Measurements from ENCODE around the gene TSPAN11. TPM values are rescaled to one million over a fixed set of nuclear protein-coding genes. Genes with fewer than 3 reads are reported as not detected.

TSPAN11 gene
- total and polyA plus RNA-seq, 2 of the 4 experiments (the other 2 are of a cell fraction), result 0.18 to 0.26 TPM

- Histone ChIP-seq H4K5ac (ENCODE audit: low read depth, low read length) (no peak overlapping the region), H2BK5ac (ENCODE audit: low read depth, low read length, poor library complexity, severe bottlenecking) (no peak overlapping the region), H3K56ac (ENCODE audit: extremely low read depth, insufficient read depth, low read length) (no peak overlapping the region), H3K9me3 (ENCODE audit: control insufficient read depth, insufficient read depth, low read length) (no peaks in the 10 kb centered on the region), H2AFZ (replicated peaks; ENCODE audit: low read length, poor library complexity) (no peak overlapping the region), H3K9ac (ENCODE audit: low read depth, low read length) (no peak overlapping the region), H3K4me2 (ENCODE audit: low read depth, low read length) (no peak overlapping the region), H2BK120ac (ENCODE audit: low read depth, low read length) (no peak overlapping the region), H3K9me1 (ENCODE audit: insufficient read depth, low read length) (no peaks in the 10 kb centered on the region; the same call in 1 of the 2 replicates), H3K27ac (ENCODE audit: insufficient read depth, low read length) (no peak overlapping the region), H3K18ac (ENCODE audit: low read depth, low read length) (no peak overlapping the region), H3K4me3 (ENCODE audit: insufficient read depth, low read depth, low read length) (no peak overlapping the region), H4K8ac (ENCODE audit: low read depth in 2 of 2, low read length in 2 of 2) (no peak overlapping the region), H2AK5ac (ENCODE audit: low read depth, low read length) (no peak overlapping the region), H2BK15ac (ENCODE audit: low read depth, low read length) (no peak overlapping the region), H3K14ac (replicated peaks; ENCODE audit: low read depth, low read length) (no peak overlapping the region), H2AK9ac (replicated peaks; ENCODE audit: low read depth, low read length, poor library complexity) (no peak overlapping the region), H3K4ac (ENCODE audit: low read depth, low read length) (no peak overlapping the region), H4K20me1 (ENCODE audit: insufficient read depth, low read length) (no peaks in the 10 kb centered on the region), H3K79me1 (ENCODE audit: low read depth in 1 of 2, low read length in 2 of 2) (no peaks in the 10 kb centered on the region), H3K4me1 (ENCODE audit: control insufficient read depth, insufficient read depth, low read length) (no peaks in the 10 kb centered on the region), H3K27me3 (ENCODE audit: control insufficient read depth, insufficient read depth, low read length) (peaks cover 9% of the 10 kb centered on the region; the same call in 1 of the 2 replicates), H4K91ac (ENCODE audit: insufficient read depth, low read depth, low read length) (no peak overlapping the region), H3K23ac (ENCODE audit: low read depth, low read length) (no peak overlapping the region), H2BK20ac (ENCODE audit: low read depth, low read length) (no peak overlapping the region), H3K36me3 (ENCODE audit: control insufficient read depth, insufficient read depth, low read length) (no peaks in the 10 kb centered on the region)
- dilution Hi-C loops (cut with HindIII; ENCODE audit: low sequenced_read_pairs, unreplicated experiment) (no loop called here), in situ Hi-C loops (cut with MboI; ENCODE audit: low sequenced_read_pairs) (no loop called here), intact Hi-C loops (cut with micrococcal nuclease) (no loop called here)
- ChIA-PET POLR2A (ENCODE audit: unreplicated experiment) (no interaction called here), CTCF (no interaction called here)
- WGBS, 2 experiments (ENCODE audit: extremely low coverage in 2 of 2, insufficient read length in 1 of 2), result 79% methylated on average over 4 of the region's 9 CpGs; no CpG with 5 or more reads in 1 of the 2 experiments
- TF ChIP-seq SMC3 (IDR thresholded peaks at IDR 0.05; ENCODE audit: low read depth, low read length), result no peak
- no peak for TF ChIP-seq RAD21 (IDR thresholded peaks at IDR 0.05; ENCODE audit: low read length)
- no peak for TF ChIP-seq NFE2L2 (IDR thresholded peaks at IDR 0.05; ENCODE audit: low read depth, low read length)
- TF ChIP-seq MAZ (IDR thresholded peaks at IDR 0.05; ENCODE audit: borderline replicate concordance, low read depth, low read length), result no peak
- no peak for TF ChIP-seq RFX5 (IDR thresholded peaks at IDR 0.05; ENCODE audit: low read depth, low read length)
- no peak for TF ChIP-seq MAFK (IDR thresholded peaks at IDR 0.05; ENCODE audit: low read depth, low read length)
- TF ChIP-seq CHD1 (IDR thresholded peaks at IDR 0.05; ENCODE audit: low read depth, low read length), result no peak
- no peak for TF ChIP-seq MXI1 (IDR thresholded peaks at IDR 0.05; ENCODE audit: borderline replicate concordance, low read depth, low read length)
- TF ChIP-seq, protein P1, sequence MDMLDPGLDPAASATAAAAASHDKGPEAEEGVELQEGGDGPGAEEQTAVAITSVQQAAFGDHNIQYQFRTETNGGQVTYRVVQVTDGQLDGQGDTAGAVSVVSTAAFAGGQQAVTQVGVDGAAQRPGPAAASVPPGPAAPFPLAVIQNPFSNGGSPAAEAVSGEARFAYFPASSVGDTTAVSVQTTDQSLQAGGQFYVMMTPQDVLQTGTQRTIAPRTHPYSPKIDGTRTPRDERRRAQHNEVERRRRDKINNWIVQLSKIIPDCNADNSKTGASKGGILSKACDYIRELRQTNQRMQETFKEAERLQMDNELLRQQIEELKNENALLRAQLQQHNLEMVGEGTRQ (IDR thresholded peaks at IDR 0.05; ENCODE audit: low read depth, low read length), result no peak
- no peak for TF ChIP-seq RCOR1 (IDR thresholded peaks at IDR 0.05; ENCODE audit: insufficient replicate concordance, low read length)
- no peak for TF ChIP-seq CEBPB (IDR thresholded peaks at IDR 0.05; ENCODE audit: low read depth, low read length)
- TF ChIP-seq, protein P2, sequence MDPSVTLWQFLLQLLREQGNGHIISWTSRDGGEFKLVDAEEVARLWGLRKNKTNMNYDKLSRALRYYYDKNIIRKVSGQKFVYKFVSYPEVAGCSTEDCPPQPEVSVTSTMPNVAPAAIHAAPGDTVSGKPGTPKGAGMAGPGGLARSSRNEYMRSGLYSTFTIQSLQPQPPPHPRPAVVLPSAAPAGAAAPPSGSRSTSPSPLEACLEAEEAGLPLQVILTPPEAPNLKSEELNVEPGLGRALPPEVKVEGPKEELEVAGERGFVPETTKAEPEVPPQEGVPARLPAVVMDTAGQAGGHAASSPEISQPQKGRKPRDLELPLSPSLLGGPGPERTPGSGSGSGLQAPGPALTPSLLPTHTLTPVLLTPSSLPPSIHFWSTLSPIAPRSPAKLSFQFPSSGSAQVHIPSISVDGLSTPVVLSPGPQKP (IDR thresholded peaks at IDR 0.05; ENCODE audit: borderline replicate concordance, low read depth, low read length), result no peak
- TF ChIP-seq, protein P3, sequence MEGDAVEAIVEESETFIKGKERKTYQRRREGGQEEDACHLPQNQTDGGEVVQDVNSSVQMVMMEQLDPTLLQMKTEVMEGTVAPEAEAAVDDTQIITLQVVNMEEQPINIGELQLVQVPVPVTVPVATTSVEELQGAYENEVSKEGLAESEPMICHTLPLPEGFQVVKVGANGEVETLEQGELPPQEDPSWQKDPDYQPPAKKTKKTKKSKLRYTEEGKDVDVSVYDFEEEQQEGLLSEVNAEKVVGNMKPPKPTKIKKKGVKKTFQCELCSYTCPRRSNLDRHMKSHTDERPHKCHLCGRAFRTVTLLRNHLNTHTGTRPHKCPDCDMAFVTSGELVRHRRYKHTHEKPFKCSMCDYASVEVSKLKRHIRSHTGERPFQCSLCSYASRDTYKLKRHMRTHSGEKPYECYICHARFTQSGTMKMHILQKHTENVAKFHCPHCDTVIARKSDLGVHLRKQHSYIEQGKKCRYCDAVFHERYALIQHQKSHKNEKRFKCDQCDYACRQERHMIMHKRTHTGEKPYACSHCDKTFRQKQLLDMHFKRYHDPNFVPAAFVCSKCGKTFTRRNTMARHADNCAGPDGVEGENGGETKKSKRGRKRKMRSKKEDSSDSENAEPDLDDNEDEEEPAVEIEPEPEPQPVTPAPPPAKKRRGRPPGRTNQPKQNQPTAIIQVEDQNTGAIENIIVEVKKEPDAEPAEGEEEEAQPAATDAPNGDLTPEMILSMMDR (conservative IDR thresholded peaks at IDR 0.05; ENCODE audit: low read depth, low read length), result no peak
- no peak for TF ChIP-seq BHLHE40 (IDR thresholded peaks at IDR 0.05; ENCODE audit: low read depth, low read length)
- no peak for DNase-seq
- ATAC-seq (ENCODE audit: low read depth), result no peak
- no TSS peak for BruUV-seq (replicated peaks)
Observed at GRCh38 chr12:31016057-31016456, 89.5 kb downstream of the TSPAN11 start.

All from IMR-90 (cell line).